Epithelial cell of proximal tubule (primary cell): ENCODE measurements around the gene ARHGDIA. TPM values are rescaled to one million over a fixed set of nuclear protein-coding genes. Genes with fewer than 3 reads are reported as not detected.

Source experiments
- DNase-seq: peaks from one replicate; pipeline ENCODE4 v3.0.0-alpha.2; 2011; ENCODE audit warnings: low read depth
- H3K4me3 ChIP-seq: 2 replicates; pipeline ENCODE4 v1.5.1; 2011; ENCODE audit warnings: low read depth, mild to moderate bottlenecking, low read length
- CTCF ChIP-seq: conservative IDR thresholded peaks from 2 replicates; pipeline ENCODE4 v1.5.1; 2012; ENCODE audit warnings: low read depth, mild to moderate bottlenecking, low read length
- total RNA-seq: library from RNA; depleted of rRNA; stranded (reverse); fragments of >200 nt; gene quantifications from 2 replicates; pipeline ENCODE4 v1.2.3, GENCODE V29; 2015

ARHGDIA gene
- total RNA-seq, 1 donor from 2014 or later: 272 TPM

- no peak for DNase-seq
- no peak overlapping the region for H3K4me3 ChIP-seq
- no peak for TF ChIP-seq CTCF
These were observed 14.3 kb upstream of the ARHGDIA start for GRCh38 chr17:81885454-81885853.

- no peak for DNase-seq
- TF ChIP-seq CTCF: no peak
- no peak overlapping the region for H3K4me3 ChIP-seq
These were observed 13.8 kb upstream of the ARHGDIA start for GRCh38 chr17:81884968-81885367.

GRCh38 chr17:81884520-81884919, 13.4 kb upstream of the ARHGDIA start:
- TF ChIP-seq CTCF: no peak
- DNase-seq: no peak

GRCh38 chr17:81879121-81879520, 8.0 kb upstream of the ARHGDIA start:
- TF ChIP-seq CTCF: no peak
- no peak for DNase-seq
- no peak overlapping the region for H3K4me3 ChIP-seq

More at GRCh38 chr17:81884520-81884919, 13.4 kb upstream of the ARHGDIA start:
- no peak overlapping the region for H3K4me3 ChIP-seq

- no peak for DNase-seq
- no peak for TF ChIP-seq CTCF
These were observed 7.2 kb upstream of the ARHGDIA start for GRCh38 chr17:81878294-81878693.

GRCh38 chr17:81877569-81877968, 6.4 kb upstream of the ARHGDIA start:
- no peak overlapping the region for H3K4me3 ChIP-seq
- DNase-seq: no peak
- TF ChIP-seq CTCF: no peak

More at GRCh38 chr17:81878294-81878693, 7.2 kb upstream of the ARHGDIA start:
- H3K4me3 ChIP-seq: no peak overlapping the region

- DNase-seq: no peak
- H3K4me3 ChIP-seq: peak overlapping the region; percentile 85
- peak; percentile 20 for TF ChIP-seq CTCF
These were observed 472 bp upstream of the ARHGDIA start for GRCh38 chr17:81871387-81872230.
